Measurements from ENCODE around the gene LASP1. TPM values are rescaled to one million over a fixed set of nuclear protein-coding genes. Genes with fewer than 3 reads are reported as not detected.

Gene LASP1
- total RNA-seq, 1 donor from 2014 or later, result 146 TPM

DNA sequence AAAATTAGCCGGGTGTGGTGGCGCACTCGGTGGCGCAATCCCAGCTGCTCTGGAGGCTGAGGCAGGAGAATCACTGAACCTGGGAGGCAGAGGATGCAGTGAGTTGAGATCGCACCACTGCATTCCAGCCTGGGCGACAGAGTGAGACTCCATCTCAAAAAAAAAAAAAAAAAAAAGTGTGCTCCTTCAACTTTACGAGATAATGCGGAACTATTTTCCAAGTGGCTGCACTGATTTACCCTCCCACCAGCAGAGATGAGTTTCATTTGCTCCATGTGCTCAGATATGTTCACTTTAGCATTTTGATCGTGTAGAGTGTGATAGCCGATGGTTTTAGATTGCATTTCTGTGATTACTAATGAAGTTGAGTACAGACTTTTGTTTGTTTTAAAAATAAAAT is 35.5 kb downstream of the LASP1 start:
- Mint-ChIP-seq H3K4me1 (ENCODE audit: unreplicated experiment) (peaks cover 23% of the 10 kb centered on the region), H3K4me3 (ENCODE audit: unreplicated experiment) (no peak overlapping the region), H3K27me3 (ENCODE audit: unreplicated experiment) (peaks cover 1% of the 10 kb centered on the region), H3K36me3 (ENCODE audit: low read depth, unreplicated experiment) (peaks cover 11% of the 10 kb centered on the region), H3K9me3 (ENCODE audit: unreplicated experiment) (no peaks in the 10 kb centered on the region), H3K27ac (ENCODE audit: unreplicated experiment) (no peak overlapping the region)
- no peak for TF ChIP-seq CTCF (IDR thresholded peaks at IDR 0.05; ENCODE audit: unreplicated experiment)
- no peak for DNase-seq (ENCODE audit: low spot score)

- H3K27me3 Mint-ChIP-seq (ENCODE audit: unreplicated experiment), result peaks cover 1% of the 10 kb centered on the region
- H3K36me3 Mint-ChIP-seq (ENCODE audit: low read depth, unreplicated experiment), result peaks cover 11% of the 10 kb centered on the region
- no peak for TF ChIP-seq CTCF (IDR thresholded peaks at IDR 0.05; ENCODE audit: unreplicated experiment)
- no peak overlapping the region for H3K4me3 Mint-ChIP-seq (ENCODE audit: unreplicated experiment)
- no peaks in the 10 kb centered on the region for H3K9me3 Mint-ChIP-seq (ENCODE audit: unreplicated experiment)
- no peak overlapping the region for H3K27ac Mint-ChIP-seq (ENCODE audit: unreplicated experiment)
- H3K4me1 Mint-ChIP-seq (ENCODE audit: unreplicated experiment), result peaks cover 21% of the 10 kb centered on the region
- DNase-seq (ENCODE audit: low spot score), result no peak
Observed at GRCh38 chr17:38906460-38907228, 36.8 kb downstream of the LASP1 start.

- Mint-ChIP-seq H3K27ac (ENCODE audit: unreplicated experiment) (peak overlapping the region; percentile 57), H3K4me3 (ENCODE audit: unreplicated experiment) (no peak overlapping the region), H3K4me1 (ENCODE audit: unreplicated experiment) (peaks cover 21% of the 10 kb centered on the region), H3K36me3 (ENCODE audit: low read depth, unreplicated experiment) (peaks cover 7% of the 10 kb centered on the region), H3K27me3 (ENCODE audit: unreplicated experiment) (peaks cover 7% of the 10 kb centered on the region), H3K9me3 (ENCODE audit: unreplicated experiment) (no peaks in the 10 kb centered on the region)
- no peak for TF ChIP-seq CTCF (IDR thresholded peaks at IDR 0.05; ENCODE audit: unreplicated experiment)
- DNase-seq (ENCODE audit: low spot score), result no peak
Observed at GRCh38 chr17:38907930-38908675, 38.2 kb downstream of the LASP1 start.

- H3K27ac Mint-ChIP-seq (ENCODE audit: unreplicated experiment), result peak overlapping the region; percentile 70
- TF ChIP-seq CTCF (IDR thresholded peaks at IDR 0.05; ENCODE audit: unreplicated experiment), result no peak
Observed at GRCh38 chr17:38908676-38909181, 38.9 kb downstream of the LASP1 start.

More at GRCh38 chr17:38908676-38909181, 38.9 kb downstream of the LASP1 start:
- Mint-ChIP-seq H3K27me3 (ENCODE audit: unreplicated experiment) (peaks cover 7% of the 10 kb centered on the region), H3K36me3 (ENCODE audit: low read depth, unreplicated experiment) (peaks cover 3% of the 10 kb centered on the region), H3K4me1 (ENCODE audit: unreplicated experiment) (peaks cover 21% of the 10 kb centered on the region), H3K9me3 (ENCODE audit: unreplicated experiment) (no peaks in the 10 kb centered on the region), H3K4me3 (ENCODE audit: unreplicated experiment) (no peak overlapping the region)
- DNase-seq (ENCODE audit: low spot score), result peak; percentile 57

Measured in endothelial cell (in vitro differentiated cells).